Subcutaneous adipose tissue (tissue), 4 donors: ENCODE measurements around the gene KAT2B. TPM values are rescaled to one million over a fixed set of nuclear protein-coding genes. Genes with fewer than 3 reads are reported as not detected.

Experiments used
- total RNA-seq, 4 donors: library from RNA; depleted of rRNA; stranded (reverse); fragments of >200 nt; gene quantifications; one replicate each; pipeline ENCODE4 v1.1.0, GENCODE V29; 2016
- TF ChIP-seq, protein P1 (sequence below): fragments of 450-650 bp; IDR thresholded peaks from one replicate; pipeline ENCODE4 v1.5.1; 2016; ENCODE audit warnings: low read depth, mild to moderate bottlenecking, control low read depth, antibody characterized with exemption, moderate library complexity

The KAT2B gene
- total RNA-seq, 4 donors from 2014 or later: 37.6 to 44.0 (median 42.6) TPM

DNA sequence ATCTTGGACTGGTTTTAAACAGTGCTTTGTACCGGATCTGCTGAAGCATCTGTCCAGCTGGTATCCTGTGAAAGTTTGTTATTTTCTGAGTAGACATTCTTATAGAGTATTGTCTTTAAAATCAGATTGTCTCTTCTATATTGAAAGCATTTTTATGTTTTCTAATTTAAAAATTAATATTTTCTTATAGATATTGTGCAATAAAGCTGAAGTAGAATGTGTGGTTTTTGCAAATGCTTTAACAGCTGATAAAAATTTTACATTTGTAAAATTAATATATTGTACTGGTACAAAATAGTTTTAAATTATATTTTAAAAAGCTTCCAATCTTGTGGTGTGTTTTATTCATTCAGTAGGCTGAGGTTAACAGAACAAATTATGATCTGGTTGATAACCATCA is 113.8 kb downstream of the KAT2B start:
- TF ChIP-seq, protein P1, sequence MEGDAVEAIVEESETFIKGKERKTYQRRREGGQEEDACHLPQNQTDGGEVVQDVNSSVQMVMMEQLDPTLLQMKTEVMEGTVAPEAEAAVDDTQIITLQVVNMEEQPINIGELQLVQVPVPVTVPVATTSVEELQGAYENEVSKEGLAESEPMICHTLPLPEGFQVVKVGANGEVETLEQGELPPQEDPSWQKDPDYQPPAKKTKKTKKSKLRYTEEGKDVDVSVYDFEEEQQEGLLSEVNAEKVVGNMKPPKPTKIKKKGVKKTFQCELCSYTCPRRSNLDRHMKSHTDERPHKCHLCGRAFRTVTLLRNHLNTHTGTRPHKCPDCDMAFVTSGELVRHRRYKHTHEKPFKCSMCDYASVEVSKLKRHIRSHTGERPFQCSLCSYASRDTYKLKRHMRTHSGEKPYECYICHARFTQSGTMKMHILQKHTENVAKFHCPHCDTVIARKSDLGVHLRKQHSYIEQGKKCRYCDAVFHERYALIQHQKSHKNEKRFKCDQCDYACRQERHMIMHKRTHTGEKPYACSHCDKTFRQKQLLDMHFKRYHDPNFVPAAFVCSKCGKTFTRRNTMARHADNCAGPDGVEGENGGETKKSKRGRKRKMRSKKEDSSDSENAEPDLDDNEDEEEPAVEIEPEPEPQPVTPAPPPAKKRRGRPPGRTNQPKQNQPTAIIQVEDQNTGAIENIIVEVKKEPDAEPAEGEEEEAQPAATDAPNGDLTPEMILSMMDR: no peak

DNA sequence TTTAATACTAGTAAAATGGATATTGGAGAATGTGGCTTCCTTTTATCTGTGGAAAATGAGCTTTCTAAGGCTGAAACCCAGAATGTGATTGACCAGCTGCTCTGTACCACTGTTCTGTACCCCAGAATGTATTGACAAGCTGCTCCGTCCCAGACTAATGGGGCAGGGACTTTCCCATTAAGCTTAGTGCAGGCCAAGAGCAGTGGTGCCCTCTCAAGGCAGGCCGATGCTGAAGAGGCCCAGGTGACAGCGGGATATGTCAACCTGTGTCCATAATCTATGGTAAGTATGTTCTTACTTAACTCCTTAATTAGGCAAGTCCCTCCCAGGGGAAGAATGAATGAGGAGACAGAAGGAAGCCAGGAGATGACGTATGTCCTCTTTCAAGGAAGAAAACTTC is 114.7 kb downstream of the KAT2B start:
- TF ChIP-seq, protein P1: no peak

DNA sequence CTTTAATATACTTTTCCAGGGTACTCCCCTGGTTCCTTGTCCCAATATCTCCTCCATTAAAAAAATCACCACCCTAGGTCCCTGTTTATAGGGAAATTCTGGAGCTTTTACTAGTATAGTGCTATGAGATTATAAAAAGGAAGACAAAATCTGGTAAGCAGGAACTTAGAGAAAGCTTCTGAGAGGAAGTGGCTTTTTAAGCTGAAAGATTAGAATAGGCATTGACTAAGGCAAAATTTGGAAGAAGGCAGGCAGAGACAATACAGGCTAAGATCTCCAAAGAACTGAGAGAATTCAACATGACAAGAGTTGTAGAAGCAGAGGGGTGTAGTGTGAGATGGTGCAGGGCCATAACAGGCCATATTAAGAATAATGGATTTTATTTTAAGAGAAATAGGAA is 120.0 kb downstream of the KAT2B start:
- TF ChIP-seq, protein P1: no peak

DNA sequence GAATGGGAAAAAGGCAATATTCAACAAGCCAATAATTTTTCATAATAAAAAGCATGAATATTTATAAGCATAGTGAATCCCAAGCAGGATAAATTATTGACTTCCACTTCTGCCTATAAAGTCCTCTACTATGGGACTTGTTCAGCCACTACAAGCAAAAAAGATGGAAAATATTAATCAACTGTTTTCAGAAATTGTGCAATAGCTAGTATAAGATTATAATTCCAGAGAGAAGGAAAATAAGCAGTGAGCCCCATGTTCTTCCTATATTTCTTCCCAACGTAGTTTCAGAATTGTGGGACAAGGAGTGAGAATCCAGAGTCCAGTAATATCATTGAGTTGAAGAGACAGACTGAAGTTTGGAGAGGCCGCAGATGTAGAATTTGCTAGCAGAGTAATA is 121.5 kb downstream of the KAT2B start:
- TF ChIP-seq, protein P1: no peak

DNA sequence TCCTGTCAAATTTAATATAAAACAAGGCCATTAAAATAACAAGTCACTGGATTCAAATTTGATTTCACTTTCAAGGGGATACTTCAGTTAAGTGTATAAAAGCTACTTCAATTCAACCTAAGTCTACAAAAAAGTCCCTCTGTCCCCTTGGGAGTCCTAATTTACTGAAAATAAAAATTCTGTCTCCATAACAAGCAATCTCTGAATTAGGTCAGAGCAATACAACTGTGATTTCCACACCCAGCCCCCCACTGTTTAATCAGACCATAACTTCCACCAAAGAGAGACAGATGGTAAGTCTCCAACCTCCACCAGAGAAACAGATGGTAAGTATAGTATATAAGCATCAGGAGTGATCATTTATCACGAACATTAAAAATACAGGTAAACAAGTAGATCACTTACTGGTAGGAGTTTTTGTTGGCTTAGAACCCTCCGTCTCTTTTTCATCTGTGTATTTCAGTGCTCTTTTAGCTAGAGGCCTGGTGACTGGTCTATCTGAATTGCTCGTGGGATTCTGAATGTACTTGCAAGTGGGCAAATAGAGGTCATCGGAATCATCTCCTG is 133.7 kb downstream of the KAT2B start:
- TF ChIP-seq, protein P1: no peak

DNA sequence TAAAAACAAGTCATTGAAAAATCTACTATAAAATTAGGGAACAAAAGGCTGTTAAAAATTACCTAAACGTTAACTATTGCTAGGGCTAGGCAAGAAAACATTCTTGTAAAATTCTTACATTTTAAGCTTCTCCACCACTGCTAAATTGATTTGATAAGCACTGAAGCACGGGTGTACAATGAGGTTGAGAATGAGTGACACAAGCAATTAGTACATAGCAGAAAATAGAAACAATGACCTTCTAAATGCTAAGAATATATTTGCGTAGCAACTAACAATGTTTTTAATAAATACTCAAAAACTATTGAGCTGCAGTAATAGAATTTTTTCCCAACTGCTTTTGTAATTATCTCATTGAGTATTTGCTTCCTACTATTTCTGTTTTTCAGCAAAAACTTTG is 141.0 kb downstream of the KAT2B start:
- TF ChIP-seq, protein P1: no peak

DNA sequence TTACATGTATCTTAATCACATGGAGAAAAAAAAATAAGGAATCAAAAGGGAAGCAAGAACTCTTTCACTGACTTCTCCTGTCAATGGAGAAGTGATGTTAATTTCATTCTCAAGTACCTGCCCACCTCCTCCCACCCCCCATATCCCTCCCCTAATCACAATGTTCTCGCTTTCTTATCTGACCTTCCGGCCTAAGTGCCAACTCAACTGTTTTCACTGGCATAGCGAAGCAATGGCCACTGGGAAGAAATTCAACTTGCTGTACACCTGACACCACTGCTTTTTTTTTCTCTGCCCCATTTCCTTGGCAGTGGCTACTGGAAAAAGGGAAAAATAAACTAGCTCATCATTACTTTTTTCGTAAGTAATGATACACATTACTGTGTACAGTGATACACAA is 142.0 kb downstream of the KAT2B start:
- TF ChIP-seq, protein P1: no peak
